OCI-M2 (cell line): ENCODE data around the gene OR1M1.

Experiments
- DNase-seq: peaks from one replicate; lab custom pipeline; 2025; ENCODE audit not compliant: unreplicated experiment; lab: John Stamatoyannopoulos, UW

The OR1M1 gene

GRCh38 chr19:9075064-9075949 is 11.6 kb upstream of the OR1M1 start:
- DNase-seq: no peak

GRCh38 chr19:9076901-9077300 is 10.0 kb upstream of the OR1M1 start:
- DNase-seq: no peak

- DNase-seq: no peak
Observed at GRCh38 chr19:9078651-9079050, 8.2 kb upstream of the OR1M1 start.

- DNase-seq: no peak
Observed at GRCh38 chr19:9107375-9107774, 20.5 kb downstream of the OR1M1 start, which contains the start of gene OR7G2. OR7G2 (minus strand) TSS chr19:9107475; CDS start chr19:9103243, 4,232 bp downstream.

- no peak for DNase-seq
Observed at GRCh38 chr19:9109959-9110358, 23.1 kb downstream of the OR1M1 start.

- no peak for DNase-seq
Observed at GRCh38 chr19:9115307-9115813, 28.5 kb downstream of the OR1M1 start, which contains the start of gene OR7G1. OR7G1 (minus strand) TSS chr19:9115763; CDS start chr19:9115763, 0 bp downstream.

- DNase-seq: no peak
Observed at GRCh38 chr19:9116547-9116946, 29.7 kb downstream of the OR1M1 start.

- no peak for DNase-seq
Observed at GRCh38 chr19:9126900-9127405, 40.1 kb downstream of the OR1M1 start, which contains the start of gene OR7G3. OR7G3 (minus strand) TSS chr19:9126950; CDS start chr19:9126950, 0 bp downstream.

GRCh38 chr19:9128171-9128570 is 41.3 kb downstream of the OR1M1 start:
- DNase-seq: no peak

- no peak for DNase-seq
Observed at GRCh38 chr19:9130965-9131364, 44.1 kb downstream of the OR1M1 start.

- DNase-seq: no peak
Observed at GRCh38 chr19:9132422-9132821, 45.6 kb downstream of the OR1M1 start.

- DNase-seq: no peak
Observed at GRCh38 chr19:9139609-9140158, 52.8 kb downstream of the OR1M1 start.

GRCh38 chr19:9140159-9140874 is 53.5 kb downstream of the OR1M1 start, which contains the start of gene ZNF317:
ZNF317 (plus strand) TSS chr19:9140397; CDS start chr19:9156017, 15,620 bp downstream.
- peak; percentile 46 for DNase-seq

- DNase-seq: no peak
Observed at GRCh38 chr19:9144920-9145319, 58.1 kb downstream of the OR1M1 start.
